HEK293 (cell line): ENCODE results near the gene RGS9BP.

Source experiments
- ATF2 ChIP-seq: fragments of 450-650 bp; formaldehyde crosslinking; IDR thresholded peaks from 2 replicates; pipeline ENCODE4 v1.5.1; 2016; ENCODE audit warnings: missing biosample characterization, missing genetic modification characterization, low read depth
- CTCF ChIP-seq: fragments of 450-650 bp; formaldehyde crosslinking; IDR thresholded peaks from 2 replicates; pipeline ENCODE4 v1.5.1; 2016; ENCODE audit warnings: missing biosample characterization, missing genetic modification characterization
- HIC1 ChIP-seq: fragments of 450-650 bp; formaldehyde crosslinking; IDR thresholded peaks from 2 replicates; pipeline ENCODE4 v1.5.1; 2016; ENCODE audit warnings: missing biosample characterization, missing genetic modification characterization
- TCF7L2 ChIP-seq: IDR thresholded peaks from 2 replicates; pipeline ENCODE4 v1.6.1; 2011; ENCODE audit warnings: low read depth, mild to moderate bottlenecking, inconsistent platforms, low read length, moderate library complexity, borderline replicate concordance
- YY1 ChIP-seq: fragments of 450-650 bp; formaldehyde crosslinking; IDR thresholded peaks from 2 replicates; pipeline ENCODE4 v1.5.1; 2018; ENCODE audit warnings: missing biosample characterization, missing genetic modification characterization
- ZNF146 ChIP-seq: fragments of 450-650 bp; formaldehyde crosslinking; IDR thresholded peaks from 2 replicates; pipeline ENCODE4 v1.5.1; 2016; ENCODE audit warnings: missing biosample characterization, missing genetic modification characterization
- ZNF302 ChIP-seq: fragments of 450-650 bp; formaldehyde crosslinking; IDR thresholded peaks from 2 replicates; pipeline ENCODE4 v1.5.1; 2016; ENCODE audit warnings: missing biosample characterization, missing genetic modification characterization, low read depth
- ZNF341 ChIP-seq: fragments of 450-650 bp; formaldehyde crosslinking; IDR thresholded peaks from 2 replicates; pipeline ENCODE4; 2016; ENCODE audit warnings: low read depth, missing biosample characterization, missing genetic modification characterization
- ZNF48 ChIP-seq: fragments of 450-650 bp; formaldehyde crosslinking; IDR thresholded peaks from 2 replicates; pipeline ENCODE4 v1.5.1; 2016; ENCODE audit warnings: missing biosample characterization, missing genetic modification characterization

GRCh38 chr19:32669310-32669709, 6.3 kb upstream of the RGS9BP start:
- TF ChIP-seq CTCF (no peak), ZNF48 (tag by site-specific recombination) (no peak), ZNF146 (tag by site-specific recombination) (no peak), HIC1 (no peak), ATF2 (tag by site-specific recombination) (no peak), ZNF302 (tag by site-specific recombination) (no peak), YY1 (tag by site-specific recombination) (no peak), ZNF341 (tag by site-specific recombination) (no peak), TCF7L2 (no peak)
